Measurements from ENCODE around the gene RNF121.
A peak's percentile ranks its signal among the peaks of the same experiment; 100 is the strongest.

The RNF121 gene

GRCh38 chr11:71935338-71935925 is 6.6 kb downstream of the RNF121 start:
- no peak for DNase-seq

GRCh38 chr11:71936825-71937224 is 8.0 kb downstream of the RNF121 start:
- DNase-seq, result no peak

GRCh38 chr11:71937826-71938225 is 9.0 kb downstream of the RNF121 start:
- DNase-seq, result no peak

- DNase-seq, result no peak
Measured at GRCh38 chr11:71940561-71941219, 11.8 kb downstream of the RNF121 start.

GRCh38 chr11:71946144-71946571 is 17.3 kb downstream of the RNF121 start:
- no peak for DNase-seq

GRCh38 chr11:71947498-71947897 is 18.7 kb downstream of the RNF121 start:
- no peak for DNase-seq

- DNase-seq, result no peak
Measured at GRCh38 chr11:71948314-71949027, 19.6 kb downstream of the RNF121 start.

- no peak for DNase-seq
Measured at GRCh38 chr11:71949034-71949433, 20.2 kb downstream of the RNF121 start.

- DNase-seq, result no peak
Measured at GRCh38 chr11:71951741-71952310, 23.0 kb downstream of the RNF121 start.

GRCh38 chr11:71955898-71956456 is 27.1 kb downstream of the RNF121 start:
- DNase-seq, result no peak

GRCh38 chr11:71962428-71963038 is 33.7 kb downstream of the RNF121 start:
- peak; percentile 40 to 45 for DNase-seq

GRCh38 chr11:71963468-71963867 is 34.6 kb downstream of the RNF121 start:
- no peak for DNase-seq

- DNase-seq, result no peak
Measured at GRCh38 chr11:71964641-71965040, 35.8 kb downstream of the RNF121 start.

- no peak for DNase-seq
Measured at GRCh38 chr11:71971680-71972079, 42.8 kb downstream of the RNF121 start.

GRCh38 chr11:71976551-71976950 is 47.7 kb downstream of the RNF121 start:
- DNase-seq, result no peak

GRCh38 chr11:71977090-71977489 is 48.2 kb downstream of the RNF121 start:
- DNase-seq, result no peak

- peak; percentile 75 to 83 for DNase-seq
Measured at GRCh38 chr11:71977743-71978418, 49.0 kb downstream of the RNF121 start.

- DNase-seq, result no peak
Measured at GRCh38 chr11:71979094-71979493, 50.2 kb downstream of the RNF121 start.

GRCh38 chr11:71979602-71980001 is 50.8 kb downstream of the RNF121 start:
- no peak for DNase-seq

- peak; percentile 42 to 55 for DNase-seq
Measured at GRCh38 chr11:71986131-71986530, 57.3 kb downstream of the RNF121 start.

GRCh38 chr11:71987521-71987920 is 58.7 kb downstream of the RNF121 start:
- DNase-seq, result no peak

GRCh38 chr11:71988050-71988449 is 59.2 kb downstream of the RNF121 start:
- DNase-seq, result no peak

Data from inflammatory macrophage (primary cell).